Measurements from ENCODE around the gene KRT9. TPM values are rescaled to one million over a fixed set of nuclear protein-coding genes. Genes with fewer than 3 reads are reported as not detected.

The KRT9 gene
- total RNA-seq, 1 donor from 2014 or later = not detected

DNA sequence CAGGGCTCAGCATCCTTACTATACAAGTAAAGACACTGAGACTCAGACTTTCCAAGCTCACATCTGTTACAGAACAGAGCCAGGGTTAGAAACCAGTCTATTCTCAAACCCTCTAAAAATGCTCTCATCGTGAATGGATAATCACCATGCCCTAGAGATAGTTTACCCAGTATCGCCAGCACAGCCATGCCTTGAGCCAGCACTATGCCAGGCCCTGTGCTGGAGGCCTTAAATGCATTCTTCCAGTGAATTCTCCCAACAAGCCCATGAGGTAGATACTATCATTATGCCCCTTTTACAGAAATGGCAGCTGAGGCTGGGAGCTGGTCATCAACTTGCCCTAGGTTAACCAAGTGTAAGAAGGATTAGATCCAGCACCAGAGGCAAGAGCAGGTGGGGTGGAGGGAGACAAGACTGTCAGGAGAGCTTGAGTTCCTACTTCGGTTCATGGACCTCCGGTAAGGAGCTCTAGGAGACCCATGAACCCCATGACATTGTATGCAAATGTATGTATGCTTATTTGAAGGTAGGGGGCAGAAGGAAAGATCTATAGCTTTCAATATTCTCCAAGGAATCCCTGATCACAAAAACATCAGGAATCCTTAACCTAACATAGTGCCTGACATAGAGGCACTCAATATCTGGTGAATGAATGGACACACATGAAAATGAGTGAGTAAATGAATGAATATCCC lies 9.7 kb upstream of the KRT9 start:
- Mint-ChIP-seq H3K27me3 (ENCODE audit: unreplicated experiment) (peaks cover 20% of the 10 kb centered on the region), H3K4me1 (ENCODE audit: unreplicated experiment) (no peaks in the 10 kb centered on the region), H3K36me3 (ENCODE audit: low read depth, unreplicated experiment) (no peaks in the 10 kb centered on the region), H3K27ac (ENCODE audit: unreplicated experiment) (no peak overlapping the region), H3K4me3 (ENCODE audit: unreplicated experiment) (no peak overlapping the region), H3K9me3 (ENCODE audit: unreplicated experiment) (no peaks in the 10 kb centered on the region)
- DNase-seq (ENCODE audit: low spot score) = no peak
- no peak for TF ChIP-seq CTCF (IDR thresholded peaks at IDR 0.05; ENCODE audit: unreplicated experiment)

- no peaks in the 10 kb centered on the region for H3K4me1 Mint-ChIP-seq (ENCODE audit: unreplicated experiment)
- no peak overlapping the region for H3K4me3 Mint-ChIP-seq (ENCODE audit: unreplicated experiment)
- DNase-seq (ENCODE audit: low spot score) = no peak
- H3K9me3 Mint-ChIP-seq (ENCODE audit: unreplicated experiment) = no peaks in the 10 kb centered on the region
- H3K27ac Mint-ChIP-seq (ENCODE audit: unreplicated experiment) = no peak overlapping the region
- peaks cover 20% of the 10 kb centered on the region for H3K27me3 Mint-ChIP-seq (ENCODE audit: unreplicated experiment)
- no peak for TF ChIP-seq CTCF (IDR thresholded peaks at IDR 0.05; ENCODE audit: unreplicated experiment)
- no peaks in the 10 kb centered on the region for H3K36me3 Mint-ChIP-seq (ENCODE audit: low read depth, unreplicated experiment)
Measured at GRCh38 chr17:41580687-41581365, 9.0 kb upstream of the KRT9 start.

- Mint-ChIP-seq H3K4me3 (ENCODE audit: unreplicated experiment) (no peak overlapping the region), H3K9me3 (ENCODE audit: unreplicated experiment) (no peaks in the 10 kb centered on the region), H3K27me3 (ENCODE audit: unreplicated experiment) (peaks cover 19% of the 10 kb centered on the region), H3K4me1 (ENCODE audit: unreplicated experiment) (no peaks in the 10 kb centered on the region), H3K36me3 (ENCODE audit: low read depth, unreplicated experiment) (no peaks in the 10 kb centered on the region), H3K27ac (ENCODE audit: unreplicated experiment) (peak overlapping the region; percentile 42)
- DNase-seq (ENCODE audit: low spot score) = no peak
- TF ChIP-seq CTCF (IDR thresholded peaks at IDR 0.05; ENCODE audit: unreplicated experiment) = no peak
Measured at GRCh38 chr17:41580244-41580575, 8.4 kb upstream of the KRT9 start.

DNA sequence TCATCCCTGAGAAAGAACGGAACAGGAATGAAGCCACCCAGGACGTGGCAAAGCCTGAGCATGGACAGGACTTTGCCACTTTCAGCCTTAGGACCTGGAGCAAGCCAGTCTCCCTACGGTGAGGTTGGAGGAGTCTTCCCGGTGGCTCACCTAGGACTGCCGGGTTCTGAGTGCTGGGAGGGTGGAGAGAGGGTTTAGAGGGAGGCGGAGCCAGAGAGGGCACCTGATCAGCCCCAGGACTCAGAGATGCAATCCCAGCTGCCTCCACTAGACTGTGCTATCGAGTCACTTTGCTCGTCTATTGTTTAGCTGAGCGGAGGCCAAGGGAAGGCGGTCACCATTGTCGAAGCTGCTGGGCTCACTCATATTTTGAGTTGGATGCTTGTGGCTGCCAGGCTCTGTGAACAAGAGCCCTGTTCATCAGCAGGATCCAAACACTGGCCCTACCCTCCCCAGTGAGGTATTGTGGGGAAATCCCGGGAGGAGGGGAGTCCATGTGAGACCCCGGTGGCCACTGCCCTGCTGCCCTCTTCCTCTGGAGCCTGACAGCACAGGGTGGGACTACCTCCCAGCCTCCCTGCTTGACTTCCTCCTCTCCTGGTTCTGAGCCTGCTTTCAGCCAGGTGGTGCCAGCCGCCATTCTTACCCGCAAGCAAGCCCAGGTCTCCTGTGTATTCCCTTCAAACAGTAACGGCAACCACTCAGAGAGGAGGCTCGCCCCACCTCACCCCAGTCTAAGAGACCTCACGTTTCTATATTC lies 7.8 kb upstream of the KRT9 start:
- TF ChIP-seq CTCF (IDR thresholded peaks at IDR 0.05; ENCODE audit: unreplicated experiment) = peak; percentile 87
- Mint-ChIP-seq H3K27ac (ENCODE audit: unreplicated experiment) (peak overlapping the region; percentile 42), H3K36me3 (ENCODE audit: low read depth, unreplicated experiment) (no peaks in the 10 kb centered on the region), H3K9me3 (ENCODE audit: unreplicated experiment) (no peaks in the 10 kb centered on the region), H3K27me3 (ENCODE audit: unreplicated experiment) (peaks cover 17% of the 10 kb centered on the region), H3K4me1 (ENCODE audit: unreplicated experiment) (no peaks in the 10 kb centered on the region), H3K4me3 (ENCODE audit: unreplicated experiment) (no peak overlapping the region)
- DNase-seq (ENCODE audit: low spot score) = peak; percentile 95

DNA sequence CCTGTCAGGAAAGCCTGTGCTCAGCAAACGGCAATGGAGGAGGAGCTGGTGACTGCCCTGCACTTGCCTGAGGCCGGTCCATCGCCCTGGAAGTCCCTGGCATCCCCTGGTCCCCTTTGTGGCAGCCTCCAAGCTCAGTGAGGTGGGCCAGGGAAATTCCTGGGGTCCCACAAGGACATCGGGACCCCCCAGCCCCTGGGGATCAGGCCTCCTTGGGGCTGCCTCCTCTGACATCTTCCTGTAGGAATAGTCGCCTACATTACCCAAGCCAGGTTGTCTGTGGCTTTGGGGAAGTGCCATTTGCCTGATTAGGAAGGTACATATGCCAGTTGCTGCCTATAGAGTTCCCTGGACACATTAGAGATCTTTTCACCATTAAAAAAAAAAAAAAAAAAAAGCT lies 7.1 kb upstream of the KRT9 start:
- Mint-ChIP-seq H3K9me3 (ENCODE audit: unreplicated experiment) (no peaks in the 10 kb centered on the region), H3K27me3 (ENCODE audit: unreplicated experiment) (peaks cover 17% of the 10 kb centered on the region), H3K4me1 (ENCODE audit: unreplicated experiment) (no peaks in the 10 kb centered on the region), H3K4me3 (ENCODE audit: unreplicated experiment) (no peak overlapping the region), H3K36me3 (ENCODE audit: low read depth, unreplicated experiment) (no peaks in the 10 kb centered on the region), H3K27ac (ENCODE audit: unreplicated experiment) (no peak overlapping the region)
- TF ChIP-seq CTCF (IDR thresholded peaks at IDR 0.05; ENCODE audit: unreplicated experiment) = no peak
- no peak for DNase-seq (ENCODE audit: low spot score)
